PFSK-1 (cell line): ENCODE data around the gene STAT4.

Experiments
- FOXP2 ChIP-seq: optimal IDR thresholded peaks from 2 replicates; pipeline ENCODE3; 2011; ENCODE audit warnings: borderline replicate concordance, control low read depth, inconsistent platforms; ENCODE audit not compliant: insufficient read depth; ENCODE audit errors: extremely low read length, extremely low read depth
- POLR2AphosphoS5 ChIP-seq: IDR thresholded peaks from 2 replicates; pipeline ENCODE4 v1.6.1; 2012; ENCODE audit warnings: low read depth, mild to moderate bottlenecking, control low read depth, low read length, moderate library complexity
- REST ChIP-seq, 2 experiments: IDR thresholded peaks; 2 replicates each; pipeline versions ENCODE4 v1.6.1 to v1.8.0; 2011 to 2012; ENCODE audit warnings: low read depth in 2 of 2, low read length in 2 of 2, control low read depth in 1 of 2, inconsistent platforms in 1 of 2, mild to moderate bottlenecking in 1 of 2, moderate library complexity in 1 of 2; ENCODE audit not compliant: insufficient read depth in 1 of 2
- SIN3A ChIP-seq: IDR thresholded peaks from 2 replicates; pipeline ENCODE4 v1.6.1; 2012; ENCODE audit warnings: mild to moderate bottlenecking, low read length, moderate library complexity, borderline replicate concordance; ENCODE audit not compliant: insufficient read depth
- TAF1 ChIP-seq: IDR thresholded peaks from 2 replicates; pipeline ENCODE4 v1.6.1; 2012; ENCODE audit warnings: low read length, control low read depth, borderline replicate concordance; ENCODE audit not compliant: insufficient read depth

GRCh38 chr2:191014653-191015020 lies 136.2 kb downstream of the STAT4 start:
- TF ChIP-seq TAF1: no peak
- no peak for TF ChIP-seq POLR2AphosphoS5
- TF ChIP-seq SIN3A: no peak
- TF ChIP-seq REST (IDR thresholded peaks at IDR 0.05; ENCODE audit: insufficient read depth in 1 of 2, low read depth in 2 of 2, low read length in 2 of 2): no peak
- TF ChIP-seq FOXP2: no peak
